GM12873 (cell line): ENCODE results near the gene TUBA4B.

Experiments used
- CTCF ChIP-seq: IDR thresholded peaks from 2 replicates; pipeline ENCODE4 v1.5.1; 2012; ENCODE audit warnings: low read depth, mild to moderate bottlenecking, moderate library complexity, low read length, control low read depth; ENCODE audit not compliant: insufficient read depth; ENCODE audit errors: missing control alignments

Gene TUBA4B

GRCh38 chr2:219298759-219299371, 45.8 kb downstream of the TUBA4B start:
- TF ChIP-seq CTCF = peak; percentile 99

DNA sequence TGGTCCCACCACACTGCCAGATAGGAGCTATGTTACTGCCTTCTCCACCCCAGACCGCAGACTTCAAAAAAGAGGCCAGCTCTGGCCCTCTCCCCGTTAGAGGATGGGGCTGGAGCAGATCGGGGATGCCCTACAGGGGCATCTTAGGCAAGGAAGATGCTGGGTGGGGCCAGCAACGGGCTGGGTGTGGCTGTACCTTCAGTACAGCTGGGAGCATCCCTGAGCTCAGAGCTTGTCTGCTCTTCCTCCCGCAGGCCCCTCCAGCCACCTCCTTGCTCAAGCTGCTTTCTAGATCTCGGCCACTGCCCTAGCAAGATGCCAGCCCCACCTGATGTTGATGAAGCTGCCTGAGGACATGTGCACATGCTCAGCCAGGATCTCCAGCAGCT, 46.3 kb downstream of the TUBA4B start:
- no peak for TF ChIP-seq CTCF

DNA sequence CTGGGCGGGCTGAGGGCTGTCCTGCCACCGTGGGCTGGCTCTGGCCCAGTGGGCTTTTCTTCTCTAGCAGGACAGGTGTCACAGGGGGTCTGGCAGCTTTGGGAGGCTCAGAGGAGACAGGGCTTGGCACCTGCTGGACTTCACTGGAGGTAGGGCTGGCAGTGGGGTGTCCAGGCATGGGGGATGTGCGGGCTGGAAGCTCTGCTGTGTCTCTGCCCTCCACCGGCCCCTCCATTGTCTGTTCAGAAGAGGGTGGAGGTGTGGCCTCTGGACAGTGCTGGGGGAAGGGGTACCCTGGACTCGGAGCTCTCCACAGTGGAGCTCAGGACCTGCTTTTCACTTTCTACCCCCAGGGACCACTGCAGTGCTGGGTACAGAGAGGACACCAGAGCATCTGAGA, 47.0 kb downstream of the TUBA4B start:
- TF ChIP-seq CTCF = no peak

DNA sequence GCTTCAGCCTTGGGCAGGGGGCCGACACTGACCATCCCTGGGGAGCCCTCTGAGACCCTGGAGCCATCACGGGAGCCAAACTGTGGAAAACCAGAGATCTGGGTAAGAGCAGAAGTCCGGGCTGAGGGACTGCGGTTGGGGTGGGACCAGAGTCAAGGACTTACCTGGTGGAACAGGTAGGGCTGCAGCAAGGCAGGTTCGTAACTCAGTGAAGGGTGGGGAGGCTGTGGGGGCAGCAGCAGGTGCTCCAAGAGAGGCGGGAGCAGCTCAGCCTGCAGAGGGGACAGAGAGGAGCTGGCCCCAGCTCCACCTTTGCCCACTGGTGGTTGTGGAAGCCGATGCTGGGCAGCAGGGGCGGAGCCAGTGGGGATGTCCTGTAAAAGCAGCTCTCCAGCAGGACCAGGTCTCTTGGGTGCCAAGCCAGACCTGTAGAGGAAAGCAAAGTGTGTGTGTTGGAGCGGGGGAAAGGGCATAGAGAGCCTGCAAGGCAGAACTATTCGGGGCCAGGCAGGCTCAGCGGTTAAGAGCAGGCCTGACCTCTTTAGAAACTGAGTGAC, 49.4 kb downstream of the TUBA4B start:
- no peak for TF ChIP-seq CTCF

GRCh38 chr2:219304223-219304622, 51.2 kb downstream of the TUBA4B start:
- no peak for TF ChIP-seq CTCF

GRCh38 chr2:219306047-219306446, 53.0 kb downstream of the TUBA4B start:
- no peak for TF ChIP-seq CTCF

DNA sequence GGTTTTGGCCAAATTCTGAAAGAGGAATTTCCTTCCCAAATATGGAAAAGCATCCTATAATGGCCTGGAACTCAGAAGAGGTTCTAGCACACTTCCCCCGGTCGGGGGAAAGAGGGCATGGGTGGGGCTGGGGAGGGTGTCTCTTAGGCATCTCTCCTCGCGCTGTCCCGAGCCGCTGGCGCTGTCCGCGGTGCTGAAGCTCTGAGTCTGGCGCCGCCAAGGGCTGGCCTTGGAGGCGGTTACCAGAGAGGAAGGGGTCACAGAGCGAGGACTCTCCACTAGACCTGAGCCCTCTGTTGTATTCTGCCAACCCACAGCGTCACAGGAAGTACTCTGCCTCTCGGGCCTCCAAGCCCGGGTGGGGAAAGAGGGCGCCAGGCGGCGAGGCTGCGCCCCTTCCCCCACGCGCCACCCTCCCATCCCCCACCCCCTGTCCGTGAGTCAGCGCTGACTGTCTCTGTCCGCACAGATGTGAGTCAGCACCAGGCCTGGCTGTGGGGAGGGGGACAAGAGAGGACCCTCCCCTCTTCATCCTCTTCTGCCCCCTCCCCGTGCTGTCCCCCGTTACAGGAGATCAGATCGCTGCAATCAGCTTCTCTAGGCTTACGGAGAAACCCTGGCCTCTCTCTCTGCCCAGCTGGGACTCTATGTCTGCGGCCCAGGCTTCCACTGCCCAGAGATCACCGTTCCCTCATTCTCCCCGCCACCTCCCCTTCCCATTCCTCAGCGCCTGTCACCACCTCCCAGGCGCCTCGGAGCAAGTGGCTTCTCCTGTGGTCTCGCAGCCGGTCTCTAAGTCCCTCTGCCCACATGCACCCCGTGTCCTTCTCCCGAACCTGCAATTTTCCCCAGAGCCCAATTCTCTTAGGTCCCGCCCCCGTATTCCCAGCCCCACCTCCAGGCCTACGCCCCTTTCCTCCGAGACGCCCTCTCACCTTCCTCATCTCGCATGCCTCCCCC, 55.4 kb downstream of the TUBA4B start:
- no peak for TF ChIP-seq CTCF
